HG03442 (cell line): ENCODE results near the gene OSBPL5.
"Not testable (repeated sequence)": the region's sequence is repeated elsewhere in the genome, so short reads cannot be mapped to it uniquely, and the experiment has no call there.

ENCODE experiments used
- ATAC-seq: cut with Tn5 transposase; IDR thresholded peaks from one replicate; pipeline ENCODE4 v1.9.1; 2021; ENCODE audit warnings: mild to moderate bottlenecking, moderate library complexity; ENCODE audit not compliant: unreplicated experiment

The OSBPL5 gene

DNA sequence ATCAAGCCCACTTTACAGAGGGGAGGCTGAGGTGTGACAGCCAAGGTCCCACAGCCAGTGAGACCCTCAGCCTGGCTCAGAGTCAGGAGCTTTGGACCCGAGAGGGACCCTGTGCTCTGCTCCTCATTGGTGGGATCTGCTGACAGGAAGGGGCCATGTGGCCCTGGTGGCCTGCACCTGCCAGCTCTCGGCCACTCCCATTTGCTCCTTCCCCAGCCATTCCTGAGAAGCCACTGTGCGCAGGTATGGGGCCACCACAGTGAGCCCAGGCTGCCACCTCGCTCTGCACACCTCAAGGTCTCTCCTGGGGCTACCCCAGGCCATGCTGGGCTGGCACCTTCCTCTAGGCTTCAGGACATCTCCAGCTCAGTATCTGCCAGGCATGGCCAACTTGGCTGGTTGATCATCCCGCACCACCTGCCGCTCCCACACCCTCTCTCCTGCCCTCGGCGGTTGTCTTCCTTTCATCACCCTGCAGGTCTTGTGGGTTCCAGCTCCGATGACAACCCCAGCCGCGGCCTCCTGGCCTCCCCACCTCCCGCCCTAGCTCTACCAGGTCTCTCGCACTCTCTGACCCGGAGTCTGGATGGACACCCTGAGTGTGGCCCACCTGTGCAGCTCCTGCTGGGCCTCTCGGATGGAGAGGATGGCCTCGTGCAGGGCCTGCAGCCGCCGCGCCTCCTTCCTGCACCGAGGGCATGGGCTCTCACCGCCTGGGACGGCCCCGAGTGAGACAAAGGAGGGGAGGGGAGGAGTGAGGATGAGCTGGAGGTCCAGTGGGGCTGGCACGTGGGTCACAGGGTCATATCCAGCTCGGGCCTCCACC, 75.7 kb downstream of the OSBPL5 start:
- no peak for ATAC-seq

DNA sequence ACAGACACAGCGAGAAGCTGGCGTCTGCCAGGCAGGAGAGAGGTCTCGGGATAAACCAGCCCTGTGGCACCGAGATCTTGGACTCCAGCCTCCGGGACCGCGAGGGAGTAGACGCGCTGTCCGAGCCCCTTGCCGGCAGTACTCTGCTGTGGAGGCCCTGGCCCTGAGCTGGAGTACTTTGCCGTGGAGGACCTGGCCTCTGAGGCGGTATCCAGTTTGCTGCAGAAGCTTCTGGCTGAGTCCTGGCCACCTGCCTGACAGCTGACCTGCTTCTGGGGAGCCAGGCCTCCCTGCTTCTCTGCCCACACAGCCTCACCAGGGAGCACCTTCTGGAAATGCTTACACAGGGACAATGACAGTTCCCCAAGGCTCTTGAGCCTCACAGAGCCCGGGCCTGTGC, 76.3 kb downstream of the OSBPL5 start:
- no peak for ATAC-seq

DNA sequence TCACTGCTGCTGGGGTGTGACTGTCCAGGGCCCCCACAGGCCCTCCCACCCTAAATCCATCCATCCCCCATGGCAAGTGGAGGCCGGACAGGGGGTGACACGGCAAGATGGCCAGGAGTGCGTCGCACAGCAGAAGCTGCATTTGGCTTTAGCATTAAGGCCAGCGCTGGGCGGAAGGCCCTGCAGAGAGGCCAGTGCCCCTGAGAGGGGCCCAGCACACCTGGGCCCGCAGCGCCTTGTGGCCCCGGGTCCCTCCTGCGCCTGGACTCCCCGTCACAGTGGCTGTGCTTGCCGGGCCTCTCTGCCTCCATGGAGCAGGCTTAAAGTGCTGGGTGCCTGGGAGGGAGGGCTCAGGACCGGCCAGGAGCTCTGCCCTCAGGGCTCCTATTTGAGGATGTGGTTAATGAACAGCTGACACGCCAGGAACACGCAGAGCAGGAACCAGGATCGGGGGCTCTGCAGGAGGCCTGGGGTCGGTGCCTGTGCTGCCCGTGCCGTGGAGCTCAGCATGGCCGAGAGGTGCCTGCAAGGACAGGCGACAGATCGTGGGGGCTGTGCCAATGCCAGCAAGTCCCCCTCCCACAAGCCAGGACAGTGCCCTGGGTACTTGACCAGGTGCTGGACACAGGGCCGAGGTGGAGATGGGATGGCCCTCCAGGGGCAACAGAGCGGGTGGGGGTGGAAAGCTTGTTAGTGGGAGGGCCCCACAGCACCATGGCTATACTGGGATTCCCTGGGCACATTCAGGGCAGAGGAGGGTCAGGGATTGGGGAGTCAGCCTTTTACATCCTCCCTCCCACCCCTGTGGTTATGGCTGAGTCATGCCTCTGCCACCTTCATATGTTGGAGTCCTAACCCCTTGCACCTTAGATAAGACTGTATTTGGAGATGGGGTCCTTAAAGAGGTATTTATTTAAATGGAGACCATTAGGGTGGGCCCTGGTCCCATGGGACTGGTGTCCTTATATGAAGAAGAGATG, 77.0 kb downstream of the OSBPL5 start:
- ATAC-seq: no peak

DNA sequence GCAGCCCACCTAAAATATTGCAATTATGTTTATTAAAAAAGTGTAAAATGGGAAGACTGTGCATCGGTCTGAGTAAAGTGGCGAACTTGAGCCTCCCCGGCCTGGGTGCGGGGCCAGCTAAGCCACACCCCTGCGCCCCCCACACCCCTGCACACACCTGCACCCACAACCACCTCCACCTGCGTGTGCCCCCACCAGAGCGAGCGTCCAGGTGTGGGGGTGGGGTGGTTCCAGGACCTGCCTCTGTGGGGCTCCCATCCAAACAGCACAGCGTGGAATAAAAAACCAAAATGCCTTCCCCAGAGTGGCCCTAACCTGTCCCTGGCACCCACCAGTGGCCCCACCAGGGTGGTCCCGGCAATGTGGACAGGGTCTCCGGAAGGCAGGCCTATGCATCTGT, 77.7 kb downstream of the OSBPL5 start:
- ATAC-seq: no peak

DNA sequence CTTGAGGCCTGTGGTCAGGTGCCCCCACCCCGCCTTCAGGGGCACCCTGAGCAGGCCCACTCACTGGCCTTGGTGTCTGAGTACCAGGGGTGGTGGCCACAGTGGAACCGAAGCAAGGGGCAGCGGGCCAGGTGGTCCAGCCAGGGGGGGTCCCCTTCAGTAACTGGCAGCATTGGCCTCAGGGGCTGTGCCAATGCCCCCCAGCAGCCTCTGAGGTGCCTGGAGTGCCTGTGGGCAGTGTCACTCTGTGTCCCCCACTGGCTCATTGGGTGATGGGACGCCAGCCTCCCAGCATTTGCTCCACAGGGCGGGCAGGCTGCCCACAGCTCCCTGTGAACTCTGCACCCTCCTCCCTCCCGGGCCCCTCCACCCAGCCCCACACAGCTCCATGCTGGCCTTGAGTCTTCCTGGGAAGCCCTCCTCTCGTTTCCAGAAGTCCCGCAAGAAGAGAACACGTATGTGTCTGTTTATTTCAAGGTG, 78.4 kb downstream of the OSBPL5 start:
- ATAC-seq: no peak

DNA sequence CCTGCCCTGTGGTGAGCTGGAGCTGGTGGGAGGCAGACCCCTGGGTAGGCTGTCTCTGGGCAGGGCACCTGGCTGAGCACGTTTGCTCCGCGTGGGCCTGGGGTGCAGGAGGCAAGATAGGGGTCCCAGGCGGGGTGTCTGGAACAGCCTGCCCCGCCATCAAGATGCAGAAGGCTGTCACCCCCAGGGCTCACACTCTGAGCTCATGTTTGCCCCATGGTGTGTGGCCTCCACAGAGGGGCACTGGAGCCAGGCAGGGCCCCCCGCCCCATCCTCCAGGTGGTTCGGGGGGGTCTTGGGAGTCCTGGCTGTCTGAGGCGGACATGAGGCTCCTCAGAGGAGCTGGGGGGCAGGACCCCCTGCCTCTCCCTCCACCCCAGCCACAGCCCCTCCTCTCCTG, 79.0 kb downstream of the OSBPL5 start:
- ATAC-seq: no peak

DNA sequence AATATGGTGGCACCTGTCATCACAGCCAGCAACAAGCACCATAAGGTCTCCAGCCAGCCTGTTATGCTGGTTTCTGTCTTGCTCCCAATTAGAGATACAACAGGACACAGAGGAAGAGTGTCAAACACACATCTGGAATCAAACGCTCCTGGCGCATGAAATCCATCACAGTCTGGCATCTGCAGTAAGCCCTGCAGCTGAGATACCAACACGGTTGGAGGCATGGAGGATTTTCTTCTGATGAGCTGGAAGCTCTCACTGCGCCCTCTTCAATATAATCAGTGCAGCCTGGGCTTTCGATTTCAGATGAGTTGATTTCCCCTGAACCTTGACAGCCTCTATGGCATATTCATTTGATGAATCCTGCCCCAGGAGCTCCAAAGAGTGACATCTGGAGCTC, 80.1 kb downstream of the OSBPL5 start:
- no peak for ATAC-seq

DNA sequence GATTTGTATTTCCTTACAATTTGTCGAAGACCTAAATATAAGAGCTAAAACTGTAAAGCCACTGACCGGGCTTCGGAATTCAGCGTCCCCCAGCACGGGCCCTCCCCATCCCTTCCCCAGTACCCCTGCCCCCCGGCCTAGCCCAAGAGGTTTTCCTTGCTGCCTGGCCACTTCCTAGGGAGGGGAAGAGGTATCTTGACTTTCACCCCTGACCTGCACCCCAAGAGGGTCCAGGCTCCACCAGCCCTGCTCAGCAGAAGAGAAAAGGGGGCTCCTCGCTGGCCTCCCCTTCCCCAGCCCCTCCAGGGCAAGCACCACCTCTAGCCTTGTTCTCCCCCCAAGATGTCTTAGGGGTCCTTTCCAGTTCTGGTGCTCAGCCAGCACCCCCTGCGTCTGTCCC, 81.8 kb downstream of the OSBPL5 start:
- ATAC-seq: no peak

DNA sequence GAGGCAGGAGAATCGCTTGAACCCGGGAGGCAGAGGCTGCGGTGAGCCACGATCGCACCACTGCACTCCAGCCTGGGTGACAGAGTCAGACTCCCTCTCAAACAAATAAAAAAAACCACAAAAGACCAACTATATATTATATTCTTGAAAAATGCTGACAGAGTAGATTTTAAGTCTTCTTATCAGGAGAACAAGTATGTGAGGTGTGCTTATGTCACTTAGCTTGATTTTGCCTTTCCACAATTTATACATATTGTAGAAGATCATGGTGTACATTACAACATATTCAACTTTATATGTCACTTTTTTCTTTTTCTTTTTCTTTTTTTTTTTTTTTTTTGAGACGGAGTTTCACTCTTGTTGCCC, 83.7 kb downstream of the OSBPL5 start:
- ATAC-seq: no peak

DNA sequence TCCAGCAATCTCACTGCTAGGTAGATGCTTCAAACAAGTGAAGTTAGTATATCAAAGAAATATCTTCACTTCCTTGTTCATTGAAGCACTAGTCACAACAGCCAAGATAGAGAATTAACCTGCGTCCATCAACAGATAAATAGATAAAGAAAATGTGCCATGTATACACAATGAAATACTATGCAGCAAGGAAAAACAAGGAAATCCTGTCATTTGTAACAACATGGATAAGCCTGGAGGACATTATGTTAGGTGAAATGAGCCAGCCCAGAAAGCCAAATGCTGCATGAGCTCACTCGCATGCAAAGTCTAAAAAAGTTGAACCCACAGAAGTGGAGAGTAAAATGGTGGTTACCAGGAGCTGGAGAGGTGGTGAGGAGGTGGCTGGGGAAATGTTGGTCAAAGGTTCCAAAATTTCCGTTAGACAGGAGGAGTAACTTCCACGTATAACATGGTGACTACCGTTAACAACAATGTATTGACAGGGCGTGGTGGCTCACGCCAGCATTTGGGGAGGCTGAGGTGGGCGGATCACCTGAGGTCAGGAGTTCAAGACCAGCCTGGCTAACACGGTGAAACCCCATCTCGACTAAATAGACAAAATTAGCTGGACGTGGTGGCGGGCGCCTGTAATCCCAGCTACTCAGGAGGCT, 84.3 kb downstream of the OSBPL5 start:
- no peak for ATAC-seq

DNA sequence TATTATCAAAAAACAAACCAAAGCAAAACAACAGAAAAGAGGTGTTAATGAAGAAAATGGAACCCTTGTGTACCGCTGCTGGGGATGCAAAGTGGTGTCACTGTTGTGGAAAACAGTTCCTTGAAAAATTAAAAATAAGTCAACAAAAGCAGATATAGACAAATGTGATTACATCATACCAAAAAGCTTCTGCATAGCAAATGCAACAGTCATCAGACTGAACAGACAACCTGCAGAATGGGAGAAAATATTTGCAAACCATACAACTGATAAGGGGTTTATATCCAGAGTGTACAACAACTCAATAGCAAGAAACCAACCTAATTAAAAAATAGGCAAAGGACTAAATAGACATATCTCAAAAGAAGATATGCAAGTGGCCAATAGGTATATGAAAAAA, 85.0 kb downstream of the OSBPL5 start:
- no peak for ATAC-seq

DNA sequence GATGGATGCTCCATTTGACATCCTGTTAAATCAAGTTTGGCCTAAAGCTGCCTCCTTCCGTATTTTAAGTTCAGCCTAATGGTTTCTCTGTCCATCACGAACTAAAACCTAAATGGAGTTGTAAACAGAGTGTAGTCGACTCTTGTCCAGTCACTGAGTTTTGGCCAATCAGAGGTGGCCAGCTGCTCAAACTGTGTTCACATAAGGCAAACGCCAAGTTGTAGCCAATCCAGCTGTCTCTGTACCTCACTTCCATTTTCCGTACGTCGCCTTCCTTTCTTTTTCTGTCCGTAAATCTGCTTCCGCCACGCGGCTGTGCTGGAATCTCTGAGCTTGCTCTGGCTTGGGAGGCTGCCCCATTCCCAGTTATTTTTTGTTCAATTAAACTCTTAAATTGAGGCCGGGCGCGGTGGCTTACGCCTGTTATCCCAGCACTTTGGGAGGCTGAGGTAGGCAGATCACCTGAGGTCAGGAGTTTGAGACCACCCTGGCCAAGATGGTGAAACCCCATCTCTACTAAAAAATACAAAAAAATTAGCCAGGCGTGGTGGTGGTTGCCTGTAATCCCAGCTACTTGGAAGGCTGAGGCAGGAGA, 87.2 kb downstream of the OSBPL5 start:
- no peak for ATAC-seq

DNA sequence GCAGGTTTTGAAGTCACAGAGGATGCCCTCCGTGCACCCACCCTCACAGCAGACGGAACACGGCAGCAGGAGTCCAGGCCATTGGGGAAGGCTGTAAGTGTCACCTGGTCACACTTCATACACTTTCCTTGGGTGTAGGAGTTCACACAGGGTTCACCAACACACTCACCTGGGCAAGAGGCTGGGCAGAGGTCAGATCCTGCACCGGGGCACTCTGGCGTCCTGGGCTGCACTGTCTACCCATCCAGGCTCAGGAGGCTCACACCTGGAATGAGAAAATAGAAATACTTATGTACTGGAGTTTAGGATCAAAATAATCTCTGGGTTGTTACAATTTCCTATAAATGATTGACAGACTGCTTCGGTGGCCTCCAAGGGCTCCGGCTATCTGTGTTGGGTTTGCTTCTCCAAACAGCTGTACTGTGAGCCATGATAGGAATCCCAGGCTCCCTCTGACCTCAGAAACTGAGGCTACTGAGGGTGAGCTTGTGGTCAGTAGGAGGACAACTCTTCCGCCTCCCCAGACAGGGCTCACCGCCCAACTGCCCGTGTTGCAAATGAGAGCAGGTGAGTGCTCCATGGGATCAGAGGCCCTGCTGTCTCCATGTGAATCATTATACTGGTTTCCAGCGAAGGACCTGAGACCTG, 87.8 kb downstream of the OSBPL5 start:
- no peak for ATAC-seq

DNA sequence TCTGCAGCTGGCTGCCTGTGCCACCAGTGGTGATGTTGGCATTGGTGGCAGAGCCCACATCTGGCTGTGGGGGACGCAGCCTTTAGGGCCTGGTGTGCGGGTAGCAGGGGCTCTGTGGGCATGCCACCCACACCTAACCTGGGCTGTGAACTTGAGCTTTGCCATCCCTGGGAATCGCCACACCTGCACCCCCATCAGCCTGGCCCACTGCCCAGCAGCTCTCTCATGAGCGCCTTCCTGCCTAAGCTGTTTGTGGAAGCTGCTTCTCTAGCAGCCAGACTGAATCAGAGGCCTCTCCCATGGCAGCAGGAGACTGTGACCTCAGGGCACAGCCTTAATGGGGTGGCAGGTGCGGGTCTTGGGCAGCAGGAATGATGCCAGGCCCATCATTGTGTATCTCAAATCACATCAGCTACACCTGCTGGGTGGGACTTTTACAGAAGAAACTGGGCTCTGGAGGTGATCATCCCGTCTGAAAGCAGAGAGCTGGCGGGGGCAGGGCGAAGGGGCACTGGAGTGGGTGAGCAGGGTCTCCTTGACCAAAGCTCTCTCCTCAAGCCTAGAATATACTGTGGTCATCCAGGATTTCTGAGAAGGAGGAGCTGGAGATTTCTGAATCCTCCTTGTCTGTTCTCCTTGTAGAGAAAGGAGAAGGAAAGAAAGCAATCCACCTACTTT, 90.1 kb downstream of the OSBPL5 start:
- no peak for ATAC-seq

DNA sequence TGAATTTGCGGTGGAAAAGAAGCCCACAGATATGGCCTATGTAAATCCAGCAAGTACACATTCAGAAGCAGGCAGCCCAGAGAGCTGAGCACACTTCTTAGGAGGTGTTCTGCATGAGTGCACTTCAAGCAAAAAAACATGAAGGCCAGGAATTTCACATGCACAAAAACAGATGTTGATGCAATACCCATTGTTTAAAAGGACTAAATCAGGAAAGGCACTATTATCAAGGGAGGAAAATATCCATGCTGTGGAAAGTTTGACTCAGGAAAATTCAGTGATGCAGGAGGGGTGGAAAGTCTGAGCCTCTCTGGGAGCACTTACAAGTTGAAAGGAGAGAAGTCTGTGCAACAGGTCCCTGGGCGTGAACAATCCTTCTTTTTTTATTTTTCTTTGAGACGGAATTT, 92.1 kb downstream of the OSBPL5 start:
- ATAC-seq: no peak

DNA sequence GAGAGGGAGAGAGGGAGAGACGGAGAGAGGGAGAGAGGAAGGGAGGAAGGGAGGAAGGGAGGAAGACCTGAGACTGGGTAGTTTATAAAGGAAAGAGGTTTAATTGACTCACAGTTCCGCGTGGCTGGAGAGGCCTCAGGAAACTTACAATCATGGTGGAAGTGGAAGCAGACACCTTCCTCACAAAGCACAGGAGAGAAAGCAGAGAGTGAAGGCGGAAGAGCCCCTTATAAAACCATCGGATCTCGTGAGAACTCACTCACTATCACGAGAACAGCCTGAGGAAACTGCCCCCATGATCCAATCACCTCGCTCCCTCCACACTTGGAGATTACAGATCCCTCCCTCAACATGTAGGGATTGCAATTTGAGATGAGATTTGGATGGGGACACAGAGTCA, 95.7 kb downstream of the OSBPL5 start:
- ATAC-seq: no peak

DNA sequence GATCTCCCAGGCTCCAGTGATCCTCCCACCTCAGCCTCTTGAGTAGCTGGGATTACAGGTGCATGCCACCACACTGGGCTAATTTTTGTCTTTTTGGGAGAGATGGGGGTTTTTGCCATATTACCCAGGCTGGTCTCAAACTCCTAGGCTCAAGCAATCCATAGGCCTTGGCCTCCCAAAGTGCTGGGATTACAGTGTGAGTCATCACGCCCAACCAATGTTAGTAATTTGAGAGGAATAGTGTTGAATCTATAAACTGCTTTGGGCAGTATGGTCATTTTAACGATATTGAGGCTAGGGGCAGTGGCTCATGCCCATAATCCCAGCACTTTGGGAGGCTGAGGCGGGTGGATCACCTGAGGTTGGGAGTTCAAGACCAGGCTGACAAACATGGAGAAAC, 98.8 kb downstream of the OSBPL5 start:
- not testable (repeated sequence) for ATAC-seq

DNA sequence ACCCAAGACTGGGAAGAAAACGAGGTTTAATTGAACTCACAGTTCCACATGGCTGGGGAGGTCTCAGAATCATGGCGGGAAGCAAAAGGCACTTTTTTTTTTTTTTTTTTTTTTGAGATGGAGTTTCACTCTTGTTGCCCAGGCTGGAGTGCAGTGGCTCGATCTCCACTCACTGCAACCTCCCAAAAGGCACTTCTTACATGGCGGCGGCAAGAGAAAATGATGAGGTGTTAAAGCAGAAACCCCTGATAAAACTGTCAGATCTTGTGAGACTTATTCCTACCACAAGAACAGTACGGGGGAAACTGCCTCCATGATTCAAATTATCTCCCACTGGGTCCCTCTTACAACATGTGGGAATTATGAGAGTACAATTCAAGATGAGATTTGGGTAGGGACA, 100.4 kb downstream of the OSBPL5 start:
- ATAC-seq: not testable (repeated sequence)

DNA sequence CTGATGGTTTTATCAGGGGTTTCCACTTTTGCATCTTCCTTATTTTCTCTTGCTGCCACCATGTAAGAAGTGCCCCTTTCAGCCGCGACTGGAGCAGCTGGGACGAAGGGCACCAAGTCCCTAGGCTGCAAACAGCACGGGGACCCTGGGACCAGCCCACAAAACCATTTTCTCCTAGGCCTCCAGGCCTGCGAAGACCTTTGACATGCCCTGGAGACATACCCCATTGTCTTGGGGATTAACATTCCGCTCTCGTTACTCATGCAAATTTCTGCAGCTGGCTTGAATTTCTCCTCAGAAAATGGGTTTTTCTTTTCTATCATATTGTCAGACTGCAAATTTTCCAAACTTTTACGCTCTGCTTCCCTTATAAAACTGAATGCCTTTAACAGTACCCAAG, 101.2 kb downstream of the OSBPL5 start:
- ATAC-seq: not testable (repeated sequence)

DNA sequence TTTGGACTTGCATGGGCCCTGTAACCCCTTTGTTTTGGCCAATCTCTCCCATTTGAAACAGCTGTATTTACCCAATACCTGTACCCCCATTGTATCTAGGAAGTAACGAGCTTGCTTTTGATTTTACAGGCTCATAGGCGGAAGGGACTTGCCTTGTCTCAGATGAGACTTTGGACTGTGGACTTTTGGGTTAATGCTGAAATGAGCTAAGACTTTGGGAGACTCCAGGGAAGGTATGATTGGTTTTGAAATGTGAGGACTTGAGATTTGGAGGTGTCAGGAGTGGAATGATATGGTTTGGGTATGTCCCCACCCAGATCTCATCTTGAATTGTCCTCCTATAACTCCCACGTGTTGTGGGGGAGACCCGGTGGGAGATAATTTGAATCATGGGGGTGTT, 101.7 kb downstream of the OSBPL5 start:
- not testable (repeated sequence) for ATAC-seq
